ENCODE results near the gene SIGLEC1.

Gene SIGLEC1

GRCh38 chr20:3712279-3712873 is at the start of gene SIGLEC1:
TSS of gene SIGLEC1 (minus strand) at chr20:3712600. CDS start at chr20:3707128, 5,472 bp downstream.
- DNase-seq (ENCODE audit: low read depth), result no peak
- Histone ChIP-seq H3K36me3 (ENCODE audit: control insufficient read depth, insufficient read depth, low read length, severe bottlenecking) (no peaks in the 10 kb centered on the region), H3K27me3 (replicated peaks; ENCODE audit: control insufficient read depth, insufficient read depth, low read length) (no peaks in the 10 kb centered on the region), H3K9me3 (ENCODE audit: control insufficient read depth, low read length) (no peaks in the 10 kb centered on the region), H3K9ac (ENCODE audit: low read length) (peak within 1 kb of the TSS; percentile 25), H3K4me1 (ENCODE audit: control insufficient read depth, insufficient read depth, low read length) (peaks cover 17% of the 10 kb centered on the region), H3K4me3 (ENCODE audit: low read length) (no peak within 1 kb of the TSS)

- H3K9me3 ChIP-seq (ENCODE audit: control insufficient read depth, low read length), result no peaks in the 10 kb centered on the region
- no peak for DNase-seq (ENCODE audit: low read depth)
- H3K36me3 ChIP-seq (ENCODE audit: control insufficient read depth, insufficient read depth, low read length, severe bottlenecking), result peaks cover 4% of the 10 kb centered on the region
- H3K9ac ChIP-seq (ENCODE audit: low read length), result no peak overlapping the region
- no peak overlapping the region for H3K4me3 ChIP-seq (ENCODE audit: low read length)
- H3K4me1 ChIP-seq (ENCODE audit: control insufficient read depth, insufficient read depth, low read length), result peaks cover 54% of the 10 kb centered on the region
- H3K27me3 ChIP-seq (replicated peaks; ENCODE audit: control insufficient read depth, insufficient read depth, low read length), result no peaks in the 10 kb centered on the region
Measured at GRCh38 chr20:3760655-3761348, 48.4 kb upstream of the SIGLEC1 start.

GRCh38 chr20:3759884-3760283 is 47.5 kb upstream of the SIGLEC1 start:
- Histone ChIP-seq H3K9ac (ENCODE audit: low read length) (no peak overlapping the region), H3K9me3 (ENCODE audit: control insufficient read depth, low read length) (no peaks in the 10 kb centered on the region), H3K27me3 (replicated peaks; ENCODE audit: control insufficient read depth, insufficient read depth, low read length) (no peaks in the 10 kb centered on the region), H3K36me3 (ENCODE audit: control insufficient read depth, insufficient read depth, low read length, severe bottlenecking) (peaks cover 12% of the 10 kb centered on the region), H3K4me3 (ENCODE audit: low read length) (no peak overlapping the region), H3K4me1 (ENCODE audit: control insufficient read depth, insufficient read depth, low read length) (peaks cover 47% of the 10 kb centered on the region)
- no peak for DNase-seq (ENCODE audit: low read depth)

GRCh38 chr20:3759316-3759823 is 47.0 kb upstream of the SIGLEC1 start:
- DNase-seq (ENCODE audit: low read depth), result no peak
- no peaks in the 10 kb centered on the region for H3K9me3 ChIP-seq (ENCODE audit: control insufficient read depth, low read length)
- no peaks in the 10 kb centered on the region for H3K27me3 ChIP-seq (replicated peaks; ENCODE audit: control insufficient read depth, insufficient read depth, low read length)
- no peak overlapping the region for H3K9ac ChIP-seq (ENCODE audit: low read length)
- peaks cover 13% of the 10 kb centered on the region for H3K36me3 ChIP-seq (ENCODE audit: control insufficient read depth, insufficient read depth, low read length, severe bottlenecking)
- H3K4me1 ChIP-seq (ENCODE audit: control insufficient read depth, insufficient read depth, low read length), result peaks cover 42% of the 10 kb centered on the region
- H3K4me3 ChIP-seq (ENCODE audit: low read length), result no peak overlapping the region

- no peak overlapping the region for H3K9ac ChIP-seq (ENCODE audit: low read length)
- H3K4me1 ChIP-seq (ENCODE audit: control insufficient read depth, insufficient read depth, low read length), result peaks cover 34% of the 10 kb centered on the region
- H3K27me3 ChIP-seq (replicated peaks; ENCODE audit: control insufficient read depth, insufficient read depth, low read length), result no peaks in the 10 kb centered on the region
- H3K4me3 ChIP-seq (ENCODE audit: low read length), result no peak overlapping the region
- DNase-seq (ENCODE audit: low read depth), result no peak
- H3K9me3 ChIP-seq (ENCODE audit: control insufficient read depth, low read length), result no peaks in the 10 kb centered on the region
- peaks cover 13% of the 10 kb centered on the region for H3K36me3 ChIP-seq (ENCODE audit: control insufficient read depth, insufficient read depth, low read length, severe bottlenecking)
Measured at GRCh38 chr20:3758566-3758965, 46.2 kb upstream of the SIGLEC1 start.

- H3K9ac ChIP-seq (ENCODE audit: low read length), result no peak overlapping the region
- H3K27me3 ChIP-seq (replicated peaks; ENCODE audit: control insufficient read depth, insufficient read depth, low read length), result no peaks in the 10 kb centered on the region
- H3K9me3 ChIP-seq (ENCODE audit: control insufficient read depth, low read length), result no peaks in the 10 kb centered on the region
- H3K4me1 ChIP-seq (ENCODE audit: control insufficient read depth, insufficient read depth, low read length), result peaks cover 33% of the 10 kb centered on the region
- H3K4me3 ChIP-seq (ENCODE audit: low read length), result no peak overlapping the region
- DNase-seq (ENCODE audit: low read depth), result no peak
- H3K36me3 ChIP-seq (ENCODE audit: control insufficient read depth, insufficient read depth, low read length, severe bottlenecking), result peaks cover 13% of the 10 kb centered on the region
Measured at GRCh38 chr20:3757268-3757667, 44.9 kb upstream of the SIGLEC1 start.

- no peak overlapping the region for H3K4me3 ChIP-seq (ENCODE audit: low read length)
- peaks cover 33% of the 10 kb centered on the region for H3K4me1 ChIP-seq (ENCODE audit: control insufficient read depth, insufficient read depth, low read length)
- no peaks in the 10 kb centered on the region for H3K9me3 ChIP-seq (ENCODE audit: control insufficient read depth, low read length)
- no peaks in the 10 kb centered on the region for H3K27me3 ChIP-seq (replicated peaks; ENCODE audit: control insufficient read depth, insufficient read depth, low read length)
- H3K9ac ChIP-seq (ENCODE audit: low read length), result no peak overlapping the region
- peaks cover 9% of the 10 kb centered on the region for H3K36me3 ChIP-seq (ENCODE audit: control insufficient read depth, insufficient read depth, low read length, severe bottlenecking)
- no peak for DNase-seq (ENCODE audit: low read depth)
Measured at GRCh38 chr20:3755814-3756480, 43.5 kb upstream of the SIGLEC1 start.

GRCh38 chr20:3755269-3755668 is 42.9 kb upstream of the SIGLEC1 start:
- H3K27me3 ChIP-seq (replicated peaks; ENCODE audit: control insufficient read depth, insufficient read depth, low read length), result no peaks in the 10 kb centered on the region
- H3K4me1 ChIP-seq (ENCODE audit: control insufficient read depth, insufficient read depth, low read length), result peaks cover 33% of the 10 kb centered on the region
- peaks cover 9% of the 10 kb centered on the region for H3K36me3 ChIP-seq (ENCODE audit: control insufficient read depth, insufficient read depth, low read length, severe bottlenecking)
- DNase-seq (ENCODE audit: low read depth), result no peak
- no peak overlapping the region for H3K9ac ChIP-seq (ENCODE audit: low read length)
- no peak overlapping the region for H3K4me3 ChIP-seq (ENCODE audit: low read length)
- no peaks in the 10 kb centered on the region for H3K9me3 ChIP-seq (ENCODE audit: control insufficient read depth, low read length)

GRCh38 chr20:3754276-3754630 is 41.9 kb upstream of the SIGLEC1 start:
- H3K4me3 ChIP-seq (ENCODE audit: low read length), result no peak overlapping the region
- DNase-seq (ENCODE audit: low read depth), result no peak
- H3K4me1 ChIP-seq (ENCODE audit: control insufficient read depth, insufficient read depth, low read length), result peaks cover 29% of the 10 kb centered on the region
- H3K9ac ChIP-seq (ENCODE audit: low read length), result peak overlapping the region; percentile 34
- H3K9me3 ChIP-seq (ENCODE audit: control insufficient read depth, low read length), result no peaks in the 10 kb centered on the region
- no peaks in the 10 kb centered on the region for H3K27me3 ChIP-seq (replicated peaks; ENCODE audit: control insufficient read depth, insufficient read depth, low read length)
- peaks cover 9% of the 10 kb centered on the region for H3K36me3 ChIP-seq (ENCODE audit: control insufficient read depth, insufficient read depth, low read length, severe bottlenecking)

- Histone ChIP-seq H3K4me3 (ENCODE audit: low read length) (no peak overlapping the region), H3K9me3 (ENCODE audit: control insufficient read depth, low read length) (no peaks in the 10 kb centered on the region), H3K4me1 (ENCODE audit: control insufficient read depth, insufficient read depth, low read length) (peaks cover 25% of the 10 kb centered on the region), H3K36me3 (ENCODE audit: control insufficient read depth, insufficient read depth, low read length, severe bottlenecking) (peaks cover 9% of the 10 kb centered on the region), H3K9ac (ENCODE audit: low read length) (peak overlapping the region; percentile 34), H3K27me3 (replicated peaks; ENCODE audit: control insufficient read depth, insufficient read depth, low read length) (no peaks in the 10 kb centered on the region)
- DNase-seq (ENCODE audit: low read depth), result no peak
Measured at GRCh38 chr20:3753501-3754275, 41.3 kb upstream of the SIGLEC1 start.

GRCh38 chr20:3753098-3753497 is 40.7 kb upstream of the SIGLEC1 start:
- H3K9me3 ChIP-seq (ENCODE audit: control insufficient read depth, low read length), result no peaks in the 10 kb centered on the region
- H3K4me1 ChIP-seq (ENCODE audit: control insufficient read depth, insufficient read depth, low read length), result peaks cover 25% of the 10 kb centered on the region
- H3K27me3 ChIP-seq (replicated peaks; ENCODE audit: control insufficient read depth, insufficient read depth, low read length), result no peaks in the 10 kb centered on the region
- peak overlapping the region; percentile 34 for H3K9ac ChIP-seq (ENCODE audit: low read length)
- no peak overlapping the region for H3K4me3 ChIP-seq (ENCODE audit: low read length)
- peaks cover 9% of the 10 kb centered on the region for H3K36me3 ChIP-seq (ENCODE audit: control insufficient read depth, insufficient read depth, low read length, severe bottlenecking)
- DNase-seq (ENCODE audit: low read depth), result peak; percentile 75
